Loucy (cell line): ENCODE results near the gene KIAA1328.

Source experiments
- CTCF ChIP-seq: fragments of 200-600 bp; sonication (generic); conservative IDR thresholded peaks from 2 replicates; pipeline ENCODE4 v1.5.1; 2014; ENCODE audit warnings: mild to moderate bottlenecking, antibody characterized with exemption, low read length
- EZH2phosphoT487 ChIP-seq: fragments of 200-600 bp; IDR thresholded peaks from 2 replicates; pipeline ENCODE4 v1.6.1; 2018; ENCODE audit warnings: antibody characterized with exemption, mild to moderate bottlenecking, moderate library complexity, borderline replicate concordance

GRCh38 chr18:36953047-36953446 lies 124.1 kb downstream of the KIAA1328 start:
- no peak for TF ChIP-seq CTCF
- TF ChIP-seq EZH2phosphoT487, result no peak
